ENCODE data around the gene NCKAP1.

Gene NCKAP1

GRCh38 chr2:182864949-182865570, 173.2 kb downstream of the NCKAP1 start:
- ChIA-PET POLR2A (no interaction called here), CTCF (no interaction called here)
- TF ChIP-seq NFRKB (IDR thresholded peaks at IDR 0.05) (no peak), PKNOX1 (IDR thresholded peaks at IDR 0.05) (peak; percentile 32; the same call in 1 of the 2 replicates)
- no peak for DNase-seq (ENCODE audit: extremely low spot score)

DNA sequence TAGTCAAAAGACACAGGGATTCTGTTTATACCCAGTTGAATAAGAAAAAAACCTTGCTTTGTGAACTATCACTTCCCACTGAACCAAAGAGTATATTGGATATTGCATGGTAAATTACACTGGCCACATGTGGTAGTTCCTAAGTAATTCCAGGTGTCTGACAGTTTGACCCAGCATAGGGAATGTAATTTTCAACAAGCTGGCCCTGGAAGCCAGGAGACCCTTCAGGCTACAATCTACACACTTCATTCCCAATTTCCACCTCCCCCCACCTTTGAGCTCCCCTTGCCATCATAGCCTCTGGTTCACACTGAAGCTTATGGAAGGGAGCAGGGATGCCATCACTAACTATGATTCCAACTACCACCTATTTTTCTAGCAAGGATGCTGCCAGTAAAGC, 174.6 kb downstream of the NCKAP1 start:
- ChIA-PET CTCF (no interaction called here), POLR2A (no interaction called here)
- no peak for DNase-seq (ENCODE audit: extremely low spot score)
- TF ChIP-seq CTBP1 (IDR thresholded peaks at IDR 0.05; ENCODE audit: borderline replicate concordance) (no peak), FOXA1 (IDR thresholded peaks at IDR 0.05) (no peak)

- POLR2A ChIA-PET, result no interaction called here
- no peak for TF ChIP-seq ZNF384 (IDR thresholded peaks at IDR 0.05)
- TF ChIP-seq SP1 (IDR thresholded peaks at IDR 0.05), result no peak
- no peak for TF ChIP-seq HDGF (IDR thresholded peaks at IDR 0.05; ENCODE audit: borderline replicate concordance)
- TF ChIP-seq ARNT (IDR thresholded peaks at IDR 0.05), result no peak
- no peak for TF ChIP-seq SUZ12 (IDR thresholded peaks at IDR 0.05)
- no peak for TF ChIP-seq BHLHE40 (IDR thresholded peaks at IDR 0.05; ENCODE audit: borderline replicate concordance)
- TF ChIP-seq TARDBP (IDR thresholded peaks at IDR 0.05), result no peak
- TF ChIP-seq FOXM1 (IDR thresholded peaks at IDR 0.05; ENCODE audit: borderline replicate concordance), result no peak
- no peak for TF ChIP-seq FOXA1 (IDR thresholded peaks at IDR 0.05)
- TF ChIP-seq LEF1 (IDR thresholded peaks at IDR 0.05; ENCODE audit: borderline replicate concordance), result no peak
- no peak for TF ChIP-seq CTBP1 (IDR thresholded peaks at IDR 0.05; ENCODE audit: borderline replicate concordance)
- TF ChIP-seq PKNOX1 (IDR thresholded peaks at IDR 0.05), result no peak
- TF ChIP-seq ELF4 (IDR thresholded peaks at IDR 0.05), result no peak
- TF ChIP-seq FOXK2 (IDR thresholded peaks at IDR 0.05), result no peak
- no peak for TF ChIP-seq NFRKB (IDR thresholded peaks at IDR 0.05)
- TF ChIP-seq L3MBTL2 (conservative IDR thresholded peaks at IDR 0.05), result no peak
- no peak for DNase-seq (ENCODE audit: extremely low spot score)
- CTCF ChIA-PET, result interaction anchor here (0.6 kb wide), 1 partner anchor 154 kb away, joined by 3 read pairs; no protein-coding TSS in a partner anchor
These were observed 176.2 kb downstream of the NCKAP1 start for GRCh38 chr2:182862091-182862490.

DNA sequence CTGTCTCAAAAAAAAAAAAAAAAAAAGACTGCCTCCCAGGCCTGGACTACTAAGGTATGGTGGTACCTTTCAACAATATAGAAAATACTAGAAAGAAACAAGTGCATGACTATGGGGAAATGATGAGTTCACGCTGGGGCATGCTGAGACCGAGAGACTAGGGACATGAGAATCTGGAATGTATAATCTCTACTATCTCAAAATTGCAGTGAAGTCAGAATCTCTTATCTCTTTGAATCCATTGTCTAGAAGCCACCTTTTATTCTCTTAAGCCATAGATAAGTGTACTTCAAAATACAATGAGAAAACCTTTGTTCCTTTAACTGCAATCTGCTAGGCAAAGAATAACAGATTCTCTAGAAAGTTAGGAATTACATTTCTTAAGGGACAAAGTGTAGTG, 177.4 kb downstream of the NCKAP1 start:
- no peak for TF ChIP-seq TARDBP (IDR thresholded peaks at IDR 0.05)
- TF ChIP-seq CTBP1 (IDR thresholded peaks at IDR 0.05; ENCODE audit: borderline replicate concordance), result no peak
- no peak for TF ChIP-seq NFRKB (IDR thresholded peaks at IDR 0.05)
- no peak for TF ChIP-seq SUZ12 (IDR thresholded peaks at IDR 0.05)
- TF ChIP-seq SP1 (IDR thresholded peaks at IDR 0.05), result no peak
- no peak for TF ChIP-seq ZNF384 (IDR thresholded peaks at IDR 0.05)
- no peak for TF ChIP-seq HDGF (IDR thresholded peaks at IDR 0.05; ENCODE audit: borderline replicate concordance)
- no peak for TF ChIP-seq FOXM1 (IDR thresholded peaks at IDR 0.05; ENCODE audit: borderline replicate concordance)
- TF ChIP-seq L3MBTL2 (conservative IDR thresholded peaks at IDR 0.05), result no peak
- TF ChIP-seq ARNT (IDR thresholded peaks at IDR 0.05), result no peak
- TF ChIP-seq FOXK2 (IDR thresholded peaks at IDR 0.05), result no peak
- TF ChIP-seq FOXA1 (IDR thresholded peaks at IDR 0.05), result no peak
- CTCF ChIA-PET, result no interaction called here
- DNase-seq (ENCODE audit: extremely low spot score), result no peak
- POLR2A ChIA-PET, result no interaction called here
